Right renal cortex interstitium (tissue), 3 donors: ENCODE results near the gene ZNF91. TPM values are rescaled to one million over a fixed set of nuclear protein-coding genes. Genes with fewer than 3 reads are reported as not detected.
A peak's percentile ranks its signal among the peaks of the same experiment; 100 is the strongest.
"Not testable (repeated sequence)": the region's sequence is repeated elsewhere in the genome, so short reads cannot be mapped to it uniquely, and the experiment has no call there.

Source experiments
- DNase-seq, 3 donors: peaks; one replicate each; pipeline ENCODE4 v3.0.0-alpha.2; 2013; ENCODE audit warnings: low read depth in 3 of 3, low spot score in 2 of 3
- polyA plus RNA-seq, 3 donors: library from polyadenylated mRNA; unstranded; fragments of 120-200 nt; gene quantifications; one replicate each; pipeline ENCODE4 v1.2.1, GENCODE V29; 2013; ENCODE audit not compliant: insufficient read length in 3 of 3

Gene ZNF91
- 10 to 100 TPM; 54.7 to 59.0 (median 58.8) TPM for polyA plus RNA-seq

DNA sequence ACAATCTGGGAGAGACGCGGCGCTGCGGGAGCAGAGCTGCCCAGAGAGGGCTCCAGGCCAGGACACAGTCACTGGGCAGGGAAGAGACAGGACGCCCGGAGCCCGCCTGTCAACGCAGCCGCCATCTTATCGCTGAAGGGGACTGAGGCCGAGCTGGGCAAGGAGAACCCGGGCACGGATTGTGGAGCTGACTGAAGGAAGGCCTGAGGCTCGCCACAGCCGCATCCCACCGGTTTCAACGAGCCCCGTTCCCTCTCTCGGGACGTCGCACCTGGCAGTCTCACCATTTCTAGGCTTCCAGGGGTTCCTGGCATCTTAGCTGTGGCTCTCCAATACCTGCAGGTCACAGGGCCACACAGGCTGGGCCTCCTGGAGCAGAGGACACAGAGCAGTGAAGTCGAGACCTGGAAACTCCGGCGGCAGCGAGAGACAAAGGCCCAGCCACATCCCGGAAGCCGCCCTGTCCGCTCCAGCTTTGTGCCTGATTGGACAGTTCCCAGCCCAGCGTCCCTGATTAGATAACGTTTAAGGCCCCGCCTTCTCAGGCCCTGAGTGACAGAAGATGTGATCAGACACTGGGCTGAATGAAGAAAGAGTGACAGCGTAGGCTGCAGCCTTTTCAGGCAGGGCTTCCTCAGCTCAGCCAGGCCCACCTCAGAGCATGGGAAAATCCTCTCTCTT, at the start of gene ZNF91:
Gene ZNF91 (minus strand): TSS at position 431 of the 681 bp plus-strand sequence. CDS start 117 bp downstream, at position 314.
- DNase-seq: peak; percentile 88 to 93 (median 92)

DNA sequence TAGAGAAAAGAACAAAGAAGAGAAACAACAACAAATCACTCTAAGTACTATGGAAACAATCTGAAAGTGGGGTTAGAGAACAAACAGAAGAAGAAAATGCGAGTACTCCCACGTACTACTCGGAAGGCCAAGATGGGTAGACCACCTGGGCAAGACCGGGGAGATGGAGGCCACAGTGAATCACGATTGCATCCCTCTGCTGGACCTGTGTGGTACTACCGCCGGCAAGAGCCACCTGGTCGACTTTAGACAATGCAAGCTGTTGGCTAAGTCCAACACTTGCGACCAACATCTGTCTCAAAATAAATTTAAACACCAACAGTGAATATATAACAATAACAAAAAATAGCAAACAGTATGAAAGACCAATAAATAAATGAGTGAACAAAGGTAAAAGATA, 45.5 kb upstream of the ZNF91 start:
- DNase-seq: no peak

DNA sequence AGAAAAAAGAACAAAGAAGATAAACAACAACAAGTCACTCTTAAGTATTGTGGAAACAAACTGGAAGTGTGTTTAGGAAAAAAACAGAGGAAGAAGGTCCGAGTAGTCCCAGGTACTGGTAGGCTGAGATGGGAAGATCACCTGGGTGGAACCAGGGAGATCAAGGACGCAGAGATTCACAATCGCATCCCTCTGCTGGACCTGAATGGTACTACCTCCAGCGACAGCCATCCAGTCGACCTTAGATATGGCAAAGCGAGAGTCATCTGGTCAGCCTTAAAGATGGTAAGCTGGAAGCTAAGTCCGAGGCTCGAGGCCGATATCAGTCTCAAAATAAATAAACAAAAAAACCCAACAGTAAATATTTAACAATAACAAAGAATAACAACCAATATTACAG, 44.9 kb upstream of the ZNF91 start:
- no peak for DNase-seq

DNA sequence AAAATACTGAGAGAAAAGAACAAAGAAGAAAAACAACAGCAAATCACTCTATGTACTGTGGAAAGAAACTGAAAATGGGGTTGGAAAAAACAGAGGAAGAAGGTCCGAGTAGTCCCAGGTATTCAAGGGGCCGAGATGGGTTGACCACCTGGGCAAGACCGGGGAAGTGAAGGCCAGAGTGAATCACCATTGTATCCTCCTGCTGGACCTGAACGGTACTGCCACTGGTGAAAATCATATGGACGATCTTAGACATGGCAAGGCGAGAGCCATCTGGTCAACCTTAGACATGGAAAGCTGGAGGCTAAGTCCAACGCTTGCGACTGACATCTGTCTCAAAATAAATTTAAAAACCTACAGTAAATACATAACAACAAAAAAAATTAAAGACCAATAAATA, 44.4 kb upstream of the ZNF91 start:
- DNase-seq: no peak

DNA sequence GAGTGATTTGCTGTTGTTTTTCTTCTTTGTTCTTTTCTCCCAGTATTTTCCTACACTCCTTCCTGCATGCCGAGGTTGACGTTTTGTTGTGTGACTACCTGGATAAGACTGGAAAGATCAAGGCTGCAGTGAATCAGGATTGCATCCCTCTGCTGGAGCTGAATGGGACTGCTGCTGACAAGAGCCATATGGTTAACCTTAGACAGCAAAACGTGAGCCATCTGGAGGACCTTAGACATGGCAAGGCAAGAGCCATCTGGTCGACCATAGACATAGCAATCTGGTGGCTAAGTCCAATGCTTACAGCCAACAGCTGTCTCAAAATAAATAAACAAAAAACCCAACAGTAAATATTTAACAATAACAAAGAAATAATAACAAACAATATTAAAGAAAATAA, 42.6 kb upstream of the ZNF91 start:
- no peak for DNase-seq

DNA sequence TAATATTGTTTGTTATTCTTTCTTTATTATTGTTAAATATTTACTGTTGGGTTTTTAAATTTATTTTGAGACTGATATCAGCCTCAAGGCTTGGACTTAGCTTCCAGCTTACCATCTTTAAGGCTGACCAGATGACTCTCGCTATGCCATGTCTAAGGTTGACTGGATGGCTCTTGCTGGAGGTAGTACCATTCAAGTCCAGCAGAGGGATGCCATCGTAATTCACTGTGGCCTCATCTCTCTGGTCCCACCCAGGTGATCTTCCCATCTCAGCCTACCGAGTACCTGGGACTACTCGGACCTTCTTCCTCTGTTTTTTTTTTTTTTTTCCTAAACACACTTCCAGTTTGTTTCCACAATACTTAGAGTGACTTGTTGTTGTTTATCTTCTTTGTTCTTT, 41.7 kb upstream of the ZNF91 start:
- DNase-seq: no peak

DNA sequence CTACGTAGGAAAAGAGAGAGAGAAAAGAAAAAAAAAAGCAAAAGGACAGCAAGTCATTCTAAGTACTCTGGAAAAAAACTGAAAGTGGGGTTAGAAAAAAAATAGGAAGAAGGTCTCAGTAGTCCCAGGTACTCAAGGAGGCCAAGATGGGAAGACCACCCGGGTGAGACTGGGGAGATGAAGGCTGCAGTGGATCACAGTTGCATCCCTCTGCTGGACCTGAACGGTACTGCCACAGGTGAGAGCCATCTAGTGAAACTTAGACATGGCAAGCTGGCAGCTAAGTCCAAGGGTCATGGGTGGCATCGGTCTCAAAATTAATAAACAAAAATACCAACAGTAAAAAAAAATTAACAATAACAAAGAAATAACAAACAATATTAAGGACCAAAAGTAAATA, 41.0 kb upstream of the ZNF91 start:
- no peak for DNase-seq

DNA sequence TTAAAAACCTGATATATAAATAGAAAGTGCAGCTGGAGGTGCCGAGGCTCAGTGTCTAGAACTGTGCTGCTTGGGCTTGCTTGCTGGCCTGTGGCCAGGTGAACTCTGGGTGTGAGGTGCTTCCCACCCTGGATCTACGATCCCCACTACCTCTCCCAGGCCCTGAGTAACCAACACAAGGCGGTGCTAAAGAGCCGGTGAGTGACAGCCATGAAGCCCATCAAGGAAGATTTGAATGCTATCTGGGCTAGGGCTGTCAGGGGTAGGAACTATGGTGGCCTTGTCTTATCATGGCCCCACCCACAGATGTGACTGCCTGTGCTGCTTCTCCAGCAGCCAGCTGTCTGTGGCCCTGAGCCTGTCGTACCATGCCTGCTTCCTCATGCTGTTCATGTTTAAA, 25.6 kb upstream of the ZNF91 start:
- DNase-seq: no peak

DNA sequence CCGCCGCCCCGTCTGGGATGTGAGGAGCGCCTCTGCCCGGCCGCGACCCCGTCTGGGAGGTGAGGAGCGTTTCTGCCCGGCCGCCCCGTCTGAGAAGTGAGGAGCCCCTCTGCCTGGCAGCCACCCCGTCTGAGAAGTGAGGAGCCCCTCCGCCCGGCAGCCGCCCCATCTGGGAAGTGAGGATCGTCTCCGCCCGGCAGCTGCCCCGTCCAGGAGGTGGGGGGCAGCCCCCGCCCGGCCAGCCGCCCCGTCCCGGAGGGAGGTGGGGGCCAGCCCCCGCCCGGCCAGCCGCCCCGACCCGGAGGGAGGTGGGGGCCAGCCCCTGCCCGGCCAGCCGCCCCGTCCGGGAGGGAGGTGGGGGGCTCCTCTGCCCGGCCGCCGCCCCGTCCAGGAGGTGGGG, 24.0 kb upstream of the ZNF91 start:
- not testable (repeated sequence) for DNase-seq

DNA sequence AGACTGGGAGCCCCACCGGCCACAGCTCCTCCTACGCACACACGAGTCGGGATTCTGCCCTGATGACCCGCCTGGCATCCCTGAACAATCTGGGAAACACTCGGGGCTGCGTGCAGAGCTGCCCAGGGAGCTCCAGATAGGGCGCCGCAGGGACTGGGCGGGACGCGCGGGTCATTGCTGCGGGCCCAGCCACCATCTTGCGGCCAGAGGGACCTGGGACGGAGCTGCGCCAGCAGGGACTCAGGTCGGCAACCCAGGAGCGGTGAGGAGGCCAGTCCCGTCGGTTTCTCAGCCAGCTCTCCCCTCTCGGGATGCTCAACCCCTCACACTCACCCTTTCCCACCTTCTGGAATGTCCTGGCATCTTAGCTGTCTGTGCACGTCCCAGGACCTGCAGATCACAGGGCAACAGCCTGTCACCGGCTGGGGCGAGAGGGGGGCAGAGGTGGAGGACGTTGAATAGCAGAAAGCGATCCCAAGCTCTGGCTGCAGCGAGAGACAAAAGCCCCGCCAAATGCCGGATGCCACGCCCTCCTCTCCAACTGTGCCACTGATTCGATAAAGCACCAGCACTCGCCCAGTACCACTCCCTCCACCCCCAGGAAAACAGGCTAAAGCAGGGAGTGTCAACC, 20.4 kb upstream of the ZNF91 start:
- no peak for DNase-seq

DNA sequence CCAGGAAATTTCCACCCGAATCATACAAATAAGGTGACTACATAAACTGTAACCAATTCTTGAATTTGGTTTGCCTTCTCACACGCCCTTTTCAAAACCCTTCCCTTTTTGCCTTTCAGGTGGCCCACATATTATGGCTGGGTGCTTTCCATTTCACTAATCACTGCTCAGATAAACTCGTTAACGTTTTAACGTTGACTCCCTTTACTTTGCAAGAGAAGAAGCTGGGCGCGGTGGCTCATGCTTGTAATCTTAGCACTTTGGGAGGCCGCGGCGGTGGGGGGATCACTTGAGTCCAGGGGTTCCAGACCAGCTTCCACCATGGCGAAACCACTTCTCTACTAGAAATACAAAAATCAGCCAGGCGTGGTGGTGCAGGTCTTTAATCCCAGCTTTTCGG, 19.8 kb upstream of the ZNF91 start:
- no peak for DNase-seq

DNA sequence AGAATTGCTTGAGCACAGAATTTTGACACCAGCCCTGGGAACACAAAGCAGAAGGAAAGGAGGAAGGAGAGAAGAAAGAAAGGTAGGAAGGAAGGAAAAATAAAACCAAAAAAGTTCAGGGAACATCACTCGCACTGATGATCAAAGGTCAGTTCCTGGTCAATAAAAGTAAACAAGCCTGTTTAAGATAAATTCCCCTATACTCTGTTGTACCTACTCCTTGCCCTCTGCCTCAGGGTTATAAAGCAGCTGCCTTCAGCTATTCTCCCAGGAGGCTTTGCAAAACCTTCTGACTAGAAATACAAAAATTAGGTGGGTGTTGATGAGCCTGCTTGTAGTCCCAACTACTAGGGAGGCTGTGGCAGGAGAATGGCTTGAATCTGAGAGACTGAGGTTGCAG, 14.9 kb upstream of the ZNF91 start:
- DNase-seq: no peak

DNA sequence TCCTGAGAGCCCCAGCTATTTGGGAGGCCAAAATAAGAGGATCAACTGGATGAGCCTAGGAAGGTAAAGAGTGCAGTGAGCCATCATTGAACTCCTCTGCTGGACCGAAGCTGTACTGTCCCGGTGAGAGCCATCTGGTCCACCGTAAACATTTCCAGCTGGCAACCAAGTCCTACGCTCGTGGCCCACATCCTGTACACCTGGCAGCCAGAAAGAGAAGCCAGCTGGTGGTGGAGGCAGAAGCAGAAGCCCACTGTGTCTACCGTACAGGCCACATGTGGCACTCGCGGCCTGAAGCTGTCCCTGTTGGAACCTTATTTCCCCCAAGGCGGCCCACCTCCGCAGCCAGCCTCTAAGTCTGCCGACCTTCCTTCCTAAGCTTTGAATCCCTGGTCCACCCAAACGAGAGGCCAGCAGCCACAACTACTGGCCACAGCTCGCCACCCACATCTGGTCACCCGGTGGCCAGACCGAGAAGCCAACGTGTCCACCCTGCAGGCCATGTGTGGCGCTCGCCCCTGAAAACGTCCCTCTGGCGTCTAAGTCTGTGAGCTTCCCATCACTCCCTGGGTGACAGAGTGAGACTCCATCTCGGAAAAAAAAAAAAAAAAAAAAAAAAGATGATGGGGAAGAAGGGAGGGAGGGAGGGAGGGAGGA, 14.2 kb upstream of the ZNF91 start:
- DNase-seq: no peak

DNA sequence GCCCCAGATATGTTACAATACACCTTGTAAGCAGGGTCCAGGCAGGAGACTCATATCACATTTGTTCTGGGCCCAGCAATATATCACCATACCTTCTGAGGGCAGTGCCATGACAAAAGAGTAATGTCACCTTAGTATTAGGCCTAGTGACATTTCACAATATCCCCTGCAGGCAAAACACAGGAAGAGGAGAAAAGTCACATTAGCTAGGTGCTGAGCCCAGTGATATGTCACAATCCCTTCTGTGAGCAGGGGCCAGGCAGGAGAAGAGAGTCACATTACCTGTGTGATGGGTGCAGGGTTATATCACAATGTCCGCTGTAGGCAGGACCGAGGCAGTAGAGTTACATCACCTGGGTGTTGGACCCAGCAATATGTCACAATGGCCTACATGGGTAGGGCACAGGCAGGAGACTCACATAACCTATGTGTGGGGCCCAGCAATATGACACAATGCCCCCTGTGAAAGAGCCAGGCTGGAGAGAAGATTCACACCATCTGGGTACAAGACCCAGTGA, 12.4 kb upstream of the ZNF91 start:
- DNase-seq: no peak

DNA sequence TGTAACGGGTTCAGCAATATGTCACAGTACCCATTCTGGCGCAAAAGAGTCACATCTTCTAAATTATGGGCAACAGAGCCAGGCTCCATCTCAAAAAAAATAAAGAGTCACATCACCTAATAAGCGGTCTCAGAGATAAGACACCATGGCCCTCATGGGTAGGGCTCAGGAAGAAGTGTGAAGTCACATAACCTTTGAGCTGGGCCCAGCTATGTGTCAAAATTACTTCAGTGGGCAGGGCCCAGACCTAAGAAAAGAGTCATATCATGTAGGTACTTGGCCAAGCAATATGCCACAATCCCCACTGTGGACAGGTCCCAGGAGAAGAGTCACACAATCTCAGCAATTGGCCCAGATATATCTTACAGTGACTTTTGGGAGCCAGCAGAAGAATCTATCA, 11.4 kb upstream of the ZNF91 start:
- DNase-seq: no peak

DNA sequence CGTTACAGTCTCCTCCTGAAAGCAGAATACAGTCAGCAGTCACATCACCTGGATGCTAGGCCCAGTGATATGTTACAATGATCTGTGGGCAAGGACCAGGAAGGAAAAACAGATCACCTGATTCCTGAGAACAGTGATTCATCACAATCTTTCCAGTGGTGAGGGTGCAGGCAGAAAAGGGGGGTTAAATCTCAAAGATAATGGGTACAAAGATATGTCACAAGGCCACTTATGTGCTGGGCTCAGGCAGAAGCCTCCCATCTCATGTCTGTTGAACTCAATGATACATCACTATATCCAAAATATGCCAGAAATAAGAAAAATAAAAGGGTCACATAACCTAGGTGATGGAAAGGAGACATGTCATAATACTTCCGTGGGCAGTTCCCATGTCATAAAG, 10.8 kb upstream of the ZNF91 start:
- no peak for DNase-seq

DNA sequence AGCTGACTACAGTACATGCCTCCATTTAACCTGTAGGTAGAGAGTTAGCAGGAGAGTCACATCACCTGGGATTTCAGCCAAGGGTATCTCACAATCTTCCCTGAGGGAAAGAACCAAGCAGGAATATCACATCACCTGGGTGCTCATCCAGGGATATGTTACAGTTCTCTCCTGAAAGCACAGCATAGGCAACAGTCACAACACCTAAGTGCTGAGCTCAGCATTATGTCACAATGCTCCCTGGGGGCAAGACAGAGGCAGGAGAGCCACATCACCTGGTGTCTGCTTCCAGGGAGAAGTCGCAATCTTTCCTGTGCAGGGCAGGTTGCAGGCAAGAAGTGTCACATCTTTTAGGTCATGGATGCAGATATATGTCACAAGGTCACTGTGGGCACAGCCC, 9.4 kb upstream of the ZNF91 start:
- DNase-seq: no peak

DNA sequence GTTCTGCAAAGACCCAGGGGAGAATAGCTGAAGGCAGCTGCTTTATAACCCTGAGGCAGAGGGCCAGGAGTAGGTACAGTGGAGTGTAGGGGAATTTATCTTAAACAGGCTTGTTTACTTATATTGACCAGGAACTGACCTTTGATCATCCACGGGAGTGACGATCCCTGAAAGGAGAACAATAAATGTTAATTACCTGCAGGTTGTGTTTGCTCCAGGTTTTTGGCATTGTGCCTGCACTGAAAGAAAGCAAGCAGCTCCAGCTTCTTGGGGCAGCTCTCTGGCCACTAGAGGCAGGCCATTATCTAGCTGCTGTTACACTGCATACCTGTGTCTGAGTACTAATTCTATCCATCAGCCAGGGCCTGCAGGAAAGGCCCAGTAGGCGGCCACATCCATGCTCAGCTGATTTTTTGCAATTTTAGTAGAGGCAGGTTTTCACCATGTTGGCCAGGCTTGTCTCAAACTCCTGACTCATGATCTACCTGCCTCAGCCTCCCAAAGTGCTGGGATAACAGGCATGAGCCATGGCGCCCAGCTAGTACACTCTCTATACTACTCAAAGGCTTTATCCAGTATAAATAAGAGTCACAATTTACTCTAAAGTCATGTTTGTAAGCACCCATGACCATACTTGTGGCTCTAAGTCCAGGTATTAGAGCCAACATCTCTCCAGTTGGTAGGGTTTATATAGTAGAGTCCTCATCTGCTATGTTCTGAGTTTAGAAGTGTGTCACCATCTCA, 8.5 kb upstream of the ZNF91 start:
- DNase-seq: no peak

DNA sequence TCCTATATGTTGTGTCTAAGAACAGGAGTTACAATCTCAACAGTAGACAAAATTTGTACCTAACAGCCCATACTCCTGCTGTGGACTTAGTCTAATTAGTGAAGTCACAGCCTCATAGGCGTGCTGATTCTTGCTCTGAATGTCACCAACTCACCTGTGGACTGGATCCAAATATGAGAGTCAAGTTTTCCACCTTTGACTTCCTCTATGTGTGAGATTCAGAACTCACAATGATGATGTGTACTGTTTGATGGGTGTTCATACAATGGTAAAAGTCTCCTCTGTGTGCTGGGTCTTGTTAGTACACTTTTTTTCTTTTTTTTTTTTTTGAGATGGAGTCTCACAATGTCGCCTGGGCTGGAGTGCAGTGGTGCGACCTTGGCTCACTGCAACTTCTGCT, 7.8 kb upstream of the ZNF91 start:
- DNase-seq: no peak

DNA sequence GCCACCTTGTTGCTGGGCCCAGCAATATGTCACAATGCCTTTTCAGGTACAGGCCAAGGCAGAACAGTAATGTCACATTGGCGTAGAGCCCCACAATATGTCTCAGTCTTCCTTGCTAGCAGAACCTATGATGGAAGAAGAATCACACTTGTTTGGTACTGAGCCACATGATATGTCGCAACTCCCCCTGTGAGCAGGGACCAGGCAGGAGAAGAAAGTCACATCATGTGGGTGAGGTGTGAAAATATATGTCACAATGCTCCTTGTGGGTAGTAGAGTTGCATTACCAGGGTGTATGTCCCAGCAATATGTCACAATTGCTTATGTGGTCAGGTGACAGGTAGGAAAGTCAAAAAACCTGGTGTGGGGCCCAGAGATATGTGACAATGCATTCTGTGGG, 7.1 kb upstream of the ZNF91 start:
- no peak for DNase-seq

DNA sequence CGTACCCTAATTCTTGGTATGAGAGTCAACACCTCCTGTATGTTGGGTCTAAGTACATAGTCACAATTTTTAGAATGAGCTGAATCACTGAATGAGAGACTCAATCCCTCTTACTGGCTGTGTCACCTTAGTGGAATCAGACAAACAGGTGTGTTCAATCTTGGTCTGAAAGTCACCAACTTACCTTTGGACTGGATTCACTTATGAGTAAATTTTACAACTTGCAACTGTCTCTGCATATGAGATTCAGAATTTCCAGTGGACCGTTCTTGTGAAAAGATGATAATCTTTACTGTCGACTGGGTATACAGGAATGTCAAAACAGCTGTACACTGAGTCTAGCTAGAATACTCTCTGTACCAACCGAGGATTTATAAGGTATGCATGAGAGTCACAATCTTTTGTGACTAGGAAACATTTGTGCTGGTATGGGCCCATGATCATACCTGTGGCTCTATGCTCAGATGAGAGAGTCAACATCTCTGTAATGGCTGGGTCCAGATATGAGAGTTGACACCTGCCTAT, 5.9 kb upstream of the ZNF91 start:
- no peak for DNase-seq
